Skeletal muscle tissue (tissue), 4 donors: ENCODE results near the gene TMOD1. TPM values are rescaled to one million over a fixed set of nuclear protein-coding genes. Genes with fewer than 3 reads are reported as not detected.
A peak's percentile ranks its signal among the peaks of the same experiment; 100 is the strongest.

Source experiments
- H3K27ac ChIP-seq: one replicate; pipeline ENCODE4 v1.7.0; 2013; ENCODE audit warnings: mild to moderate bottlenecking, low read depth, low read length, inconsistent platforms
- H3K27me3 ChIP-seq, 3 donors: one replicate each; pipeline ENCODE4 v1.7.0; 2013; ENCODE audit warnings: low read length in 3 of 3; ENCODE audit not compliant: control insufficient read depth in 3 of 3, insufficient read depth in 3 of 3
- H3K36me3 ChIP-seq, 3 donors: one replicate each; pipeline ENCODE4 v1.7.0; 2013; ENCODE audit warnings: low read length in 3 of 3; ENCODE audit not compliant: control insufficient read depth in 3 of 3, insufficient read depth in 3 of 3
- H3K4me1 ChIP-seq, 3 donors: one replicate each; pipeline ENCODE4 v1.7.0; 2013; ENCODE audit warnings: low read length in 3 of 3, mild to moderate bottlenecking in 3 of 3; ENCODE audit not compliant: control insufficient read depth in 3 of 3, insufficient read depth in 3 of 3
- H3K4me3 ChIP-seq, 3 donors: one replicate each; pipeline ENCODE4 v1.7.0; 2013; ENCODE audit warnings: low read length in 3 of 3
- H3K9ac ChIP-seq, 3 donors: one replicate each; pipeline ENCODE4 v1.7.0; 2013; ENCODE audit warnings: low read length in 3 of 3, mild to moderate bottlenecking in 3 of 3, moderate library complexity in 2 of 3, low read depth in 1 of 3
- H3K9me3 ChIP-seq, 3 donors: one replicate each; pipeline ENCODE4 v1.7.0; 2013; ENCODE audit warnings: low read length in 3 of 3; ENCODE audit not compliant: control insufficient read depth in 3 of 3
- total RNA-seq: library from RNA; depleted of rRNA; stranded (reverse); fragments of >200 nt; gene quantifications from one replicate; pipeline ENCODE4 v1.2.3, GENCODE V29; 2014
- donor health status: Osteomylitis.

The TMOD1 gene
- total RNA-seq, 1 donor from 2014 or later, result 45.9 TPM

DNA sequence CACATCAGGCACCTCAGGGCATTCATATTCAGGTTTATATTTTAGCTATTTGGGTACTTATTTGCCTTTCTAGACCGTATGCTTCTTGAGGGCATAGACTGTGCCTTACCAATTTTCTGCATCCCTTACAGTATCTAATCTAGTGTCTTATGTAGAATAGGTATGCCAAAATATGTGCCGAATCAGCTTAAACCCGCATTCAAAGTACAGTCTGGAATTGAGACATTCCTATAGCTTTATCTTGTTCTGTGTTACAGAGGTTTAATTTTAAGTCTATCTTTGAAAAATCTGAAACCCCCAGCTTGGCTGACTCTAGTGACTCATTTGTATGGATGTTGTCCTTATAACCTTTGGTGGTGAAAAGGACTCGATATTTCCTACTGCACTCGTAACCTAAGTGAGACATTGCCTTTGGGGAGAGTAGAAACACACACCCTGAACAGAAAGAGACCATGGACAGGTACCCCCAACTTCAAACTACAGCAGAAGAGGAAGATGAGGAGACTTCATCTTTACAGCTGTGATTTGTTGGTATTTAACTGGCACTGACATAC lies 27.0 kb upstream of the TMOD1 start:
- no peaks in the 10 kb centered on the region for H3K27me3 ChIP-seq
- peaks cover 0 to 8% (median 0%) of the 10 kb centered on the region in 3 donors for H3K36me3 ChIP-seq
- H3K9ac ChIP-seq, result peak overlapping the region in 2 of 3 donors; percentile 0 to 9
- H3K4me3 ChIP-seq, result no peak overlapping the region
- no peaks in the 10 kb centered on the region for H3K9me3 ChIP-seq
- H3K27ac ChIP-seq, result peak overlapping the region; percentile 73
- peaks cover 5 to 19% (median 9%) of the 10 kb centered on the region in 3 donors for H3K4me1 ChIP-seq

DNA sequence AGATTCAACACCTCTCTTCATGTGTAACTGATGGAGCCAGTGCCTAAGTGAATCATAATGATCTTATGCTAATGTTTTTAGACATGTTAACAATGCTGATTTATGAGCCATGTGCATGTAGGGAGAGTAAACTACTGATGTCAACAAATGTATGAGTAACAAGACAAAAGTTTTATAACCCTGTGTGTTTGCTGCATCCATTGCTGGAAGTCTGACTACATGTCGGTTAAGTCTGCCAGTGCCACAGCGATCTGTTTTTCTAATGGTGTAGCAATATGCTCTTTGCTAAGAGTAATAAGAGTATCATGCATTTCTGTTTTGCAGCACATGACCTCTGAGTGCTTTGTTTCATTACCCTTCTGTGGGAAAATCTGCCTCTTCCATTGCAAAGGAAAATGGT lies 26.4 kb upstream of the TMOD1 start:
- Histone ChIP-seq H3K27ac (no peak overlapping the region), H3K36me3 (peaks cover 0 to 8% (median 0%) of the 10 kb centered on the region in 3 donors), H3K4me1 (peaks cover 4 to 15% (median 9%) of the 10 kb centered on the region in 3 donors), H3K4me3 (no peak overlapping the region), H3K27me3 (no peaks in the 10 kb centered on the region), H3K9ac (no peak overlapping the region), H3K9me3 (no peaks in the 10 kb centered on the region)

DNA sequence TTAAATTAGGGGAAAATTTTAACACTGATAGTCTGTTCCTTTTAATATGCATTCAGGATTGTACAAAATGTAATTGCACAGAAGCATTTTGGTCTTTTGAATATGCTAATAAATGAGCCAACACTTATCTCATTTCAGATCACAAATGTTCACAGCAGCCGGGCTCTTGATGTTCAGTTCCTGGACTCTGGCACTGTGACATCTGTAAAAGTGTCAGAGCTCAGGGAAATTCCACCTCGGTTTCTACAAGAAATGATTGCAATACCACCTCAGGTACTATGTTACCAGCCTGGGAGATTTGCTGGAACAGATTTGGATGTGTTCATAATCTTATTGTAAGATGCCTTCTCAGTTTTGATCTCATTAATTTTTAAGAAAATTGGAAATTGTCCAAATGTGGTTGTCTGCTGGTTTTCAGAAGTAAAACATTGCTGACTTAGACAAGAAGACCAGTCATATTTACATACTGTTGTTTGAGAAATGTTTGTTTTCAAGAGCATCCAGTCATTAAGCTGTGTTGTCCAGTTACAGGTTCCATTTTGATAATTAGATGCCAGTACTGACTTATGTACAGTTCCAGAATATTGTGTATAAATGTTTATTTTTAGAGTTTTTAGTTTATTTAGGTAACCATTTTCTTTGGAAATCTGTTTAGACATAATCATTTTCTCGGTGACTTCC lies 23.0 kb upstream of the TMOD1 start:
- Histone ChIP-seq H3K4me1 (peaks cover 2 to 11% (median 7%) of the 10 kb centered on the region in 3 donors), H3K9ac (no peak overlapping the region), H3K27me3 (no peaks in the 10 kb centered on the region), H3K36me3 (peaks cover 3 to 10% (median 5%) of the 10 kb centered on the region in 3 donors), H3K9me3 (no peaks in the 10 kb centered on the region), H3K27ac (no peak overlapping the region), H3K4me3 (no peak overlapping the region)

DNA sequence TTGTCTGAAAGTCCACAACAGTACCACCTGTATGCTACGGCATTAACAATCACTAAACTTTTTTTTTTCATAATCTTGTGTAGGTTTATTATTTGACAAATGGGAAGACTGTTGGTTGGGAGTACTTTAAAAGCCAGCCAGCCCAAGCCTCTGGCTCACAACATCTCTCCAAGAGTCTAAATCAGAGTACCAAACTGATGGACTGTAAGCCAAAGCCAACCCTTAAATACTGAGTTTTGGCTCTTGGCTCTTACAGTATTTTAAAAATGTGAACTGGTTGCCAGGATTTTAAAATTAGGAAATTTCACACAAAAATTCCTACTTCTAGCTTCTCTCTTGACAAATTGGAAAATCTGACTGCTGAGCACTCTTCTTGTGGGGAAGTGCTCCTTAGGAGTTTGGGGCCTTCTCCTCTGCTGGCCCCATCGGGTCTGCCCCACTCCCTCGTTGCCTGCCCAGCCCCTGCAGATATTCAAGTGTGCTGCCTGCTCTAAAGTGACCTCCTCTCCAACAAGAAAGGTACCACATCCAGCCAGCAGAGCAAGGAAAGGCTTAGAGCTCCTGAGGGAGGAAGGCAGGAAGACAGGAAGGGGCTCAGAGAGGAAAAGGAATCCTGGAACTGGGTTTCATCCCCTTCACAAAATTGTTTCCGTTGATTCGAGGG lies 21.8 kb upstream of the TMOD1 start:
- Histone ChIP-seq H3K36me3 (peaks cover 3 to 7% (median 5%) of the 10 kb centered on the region in 3 donors), H3K27me3 (no peaks in the 10 kb centered on the region), H3K9me3 (no peaks in the 10 kb centered on the region), H3K4me3 (no peak overlapping the region), H3K9ac (no peak overlapping the region), H3K27ac (no peak overlapping the region), H3K4me1 (no peaks in the 10 kb centered on the region)

DNA sequence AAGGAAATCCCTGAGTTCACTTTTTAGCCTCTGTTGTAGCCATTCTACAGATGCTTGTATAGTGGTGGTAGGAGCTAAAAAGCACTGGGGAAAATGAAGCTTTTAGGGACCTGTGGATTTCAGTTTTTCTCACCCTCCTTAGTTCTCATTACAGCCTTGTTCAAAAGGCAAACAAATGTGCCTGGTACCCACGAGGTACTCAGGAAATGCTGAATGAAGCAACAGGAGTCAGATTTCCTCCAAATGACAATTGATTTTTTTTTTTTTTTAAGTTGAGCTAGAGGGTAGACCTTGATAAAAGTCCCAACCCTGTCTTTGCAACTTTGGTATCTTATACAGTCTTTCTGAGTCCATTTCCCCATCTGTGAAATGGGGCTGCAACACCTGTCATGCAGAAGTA lies 21.3 kb upstream of the TMOD1 start:
- Histone ChIP-seq H3K4me1 (no peaks in the 10 kb centered on the region), H3K9me3 (no peaks in the 10 kb centered on the region), H3K4me3 (no peak overlapping the region), H3K27ac (no peak overlapping the region), H3K36me3 (peaks cover 3 to 7% (median 5%) of the 10 kb centered on the region in 3 donors), H3K27me3 (no peaks in the 10 kb centered on the region), H3K9ac (no peak overlapping the region)

DNA sequence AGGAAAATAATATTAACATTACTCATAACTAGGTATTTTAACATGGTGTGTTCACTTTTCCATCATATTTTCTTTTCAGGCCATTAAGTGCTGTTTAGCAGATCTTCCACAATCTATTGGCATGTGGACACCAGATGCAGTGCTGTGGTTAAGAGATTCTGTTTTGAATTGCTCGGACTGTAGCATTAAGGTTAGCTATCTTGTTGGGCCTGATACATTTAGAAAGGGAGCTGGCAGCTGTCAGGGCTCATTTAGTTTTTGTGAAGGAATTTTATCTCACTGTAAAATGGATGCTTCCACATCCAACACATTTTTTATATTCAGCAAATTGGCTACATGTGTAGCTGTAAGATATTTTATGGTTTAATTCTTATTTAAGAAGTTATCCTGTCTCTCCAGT lies 20.7 kb upstream of the TMOD1 start:
- H3K4me3 ChIP-seq, result no peak overlapping the region
- peaks cover 3 to 7% (median 5%) of the 10 kb centered on the region in 3 donors for H3K36me3 ChIP-seq
- no peaks in the 10 kb centered on the region for H3K4me1 ChIP-seq

DNA sequence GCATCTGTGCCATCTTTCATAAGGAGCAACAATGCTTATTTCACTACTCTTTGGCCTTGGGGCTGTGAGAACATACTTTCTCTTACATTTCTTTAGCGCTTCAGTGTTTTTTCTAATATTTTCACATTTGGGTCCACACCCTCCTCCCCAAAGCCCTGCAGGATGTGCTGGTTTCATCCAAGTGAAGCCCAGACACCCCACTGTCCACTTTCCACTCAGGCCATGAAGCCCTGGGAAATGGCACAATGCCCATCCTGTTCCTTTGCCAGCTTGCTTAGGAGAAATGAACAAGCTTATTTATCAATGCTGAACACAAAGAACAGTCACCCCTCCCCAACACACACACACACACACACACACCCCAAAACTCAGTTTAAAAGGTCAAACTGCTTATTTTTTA lies 17.3 kb upstream of the TMOD1 start:
- no peaks in the 10 kb centered on the region for H3K9me3 ChIP-seq
- H3K9ac ChIP-seq, result no peak overlapping the region
- H3K27ac ChIP-seq, result no peak overlapping the region
- no peaks in the 10 kb centered on the region for H3K4me1 ChIP-seq
- H3K27me3 ChIP-seq, result no peaks in the 10 kb centered on the region
- H3K4me3 ChIP-seq, result no peak overlapping the region
- peaks cover 3 to 9% (median 5%) of the 10 kb centered on the region in 3 donors for H3K36me3 ChIP-seq

More for the DNA sequence above, 20.7 kb upstream of the TMOD1 start:
- Histone ChIP-seq H3K27me3 (no peaks in the 10 kb centered on the region), H3K9me3 (no peaks in the 10 kb centered on the region), H3K27ac (no peak overlapping the region), H3K9ac (no peak overlapping the region)

DNA sequence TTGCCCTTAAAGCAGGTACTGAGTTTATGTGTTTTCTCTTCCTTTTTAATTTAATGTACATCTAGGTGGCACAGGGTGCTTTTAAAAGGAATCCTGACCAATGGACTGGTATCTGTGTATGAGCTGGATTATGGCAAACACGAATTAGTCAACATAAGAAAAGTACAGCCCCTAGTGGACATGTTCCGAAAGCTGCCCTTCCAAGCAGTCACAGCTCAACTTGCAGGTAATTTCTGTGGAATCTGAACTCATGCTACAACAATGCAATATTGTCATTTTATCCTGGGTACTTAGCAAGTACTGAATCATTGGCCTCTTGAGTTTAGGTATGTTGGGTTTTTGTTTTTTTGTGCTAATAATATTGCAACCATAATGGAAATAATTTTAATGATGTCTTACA lies 14.4 kb upstream of the TMOD1 start:
- Histone ChIP-seq H3K4me1 (no peaks in the 10 kb centered on the region), H3K27me3 (no peaks in the 10 kb centered on the region), H3K4me3 (no peak overlapping the region), H3K9me3 (no peaks in the 10 kb centered on the region), H3K27ac (no peak overlapping the region), H3K9ac (no peak overlapping the region), H3K36me3 (peaks cover 3 to 5% (median 5%) of the 10 kb centered on the region in 3 donors)

DNA sequence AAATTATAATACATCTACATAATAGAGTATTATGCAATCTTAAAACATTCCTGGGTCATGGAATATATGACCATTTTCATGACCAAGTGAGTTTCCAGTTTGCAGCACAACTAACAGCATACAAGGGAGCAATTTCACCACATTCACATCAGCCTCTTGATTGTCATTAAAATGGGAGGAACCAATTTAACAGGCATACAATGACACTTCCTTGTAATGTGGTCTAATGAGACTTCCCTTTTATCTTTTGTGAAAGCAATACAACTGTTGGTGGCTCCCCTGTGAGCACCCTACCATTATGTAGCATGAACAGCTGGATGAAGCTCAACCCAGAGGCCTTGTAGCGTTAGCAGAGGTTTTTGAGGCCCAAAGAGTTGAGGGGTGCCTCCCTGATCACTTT lies 13.6 kb upstream of the TMOD1 start:
- Histone ChIP-seq H3K27me3 (no peaks in the 10 kb centered on the region), H3K4me3 (no peak overlapping the region), H3K4me1 (no peaks in the 10 kb centered on the region), H3K27ac (no peak overlapping the region), H3K9ac (no peak overlapping the region), H3K36me3 (peaks cover 2 to 4% (median 3%) of the 10 kb centered on the region in 3 donors), H3K9me3 (no peaks in the 10 kb centered on the region)
